HG03439 (cell line): ENCODE measurements around the gene CCDC102A.

Experiments used
- ATAC-seq: cut with Tn5 transposase; IDR thresholded peaks from one replicate; pipeline ENCODE4 v1.9.1; 2021; ENCODE audit warnings: mild to moderate bottlenecking, moderate library complexity; ENCODE audit not compliant: unreplicated experiment

CCDC102A gene

GRCh38 chr16:57468346-57468745 lies 68.0 kb downstream of the CCDC102A start:
- ATAC-seq = no peak

- ATAC-seq = no peak
Observed at GRCh38 chr16:57464523-57464922, 71.8 kb downstream of the CCDC102A start.

- ATAC-seq = peak; percentile 26
Observed at GRCh38 chr16:57462978-57463362, 73.4 kb downstream of the CCDC102A start.

GRCh38 chr16:57462209-57462977 lies 74.0 kb downstream of the CCDC102A start, which contains the start of gene POLR2C:
TSS of gene POLR2C (plus strand) at chr16:57462679. CDS start at chr16:57462725, 46 bp downstream.
- peak; percentile 71 for ATAC-seq
